G401 (cell line): ENCODE results near the gene SPTBN5. TPM values are rescaled to one million over a fixed set of nuclear protein-coding genes. Genes with fewer than 3 reads are reported as not detected.

Source experiments
- DNase-seq: peaks from one replicate; pipeline ENCODE4 v3.0.0-alpha.2; 2015; ENCODE audit warnings: low spot score
- in situ Hi-C: cut with HindIII; loops from 2 replicates; pipeline ENCODE4 v1.10.0; 2016; ENCODE audit warnings: low sequenced_read_pairs, mixed read lengths
- total RNA-seq: library from RNA; depleted of rRNA; stranded (reverse); fragments of >200 nt; shearing (Covaris generic); gene quantifications from 2 replicates; pipeline ENCODE4 v1.2.3, GENCODE V29; 2014; rRNA removed

SPTBN5 gene
- total RNA-seq: 0.37 and 3.5 TPM in 2 replicates

GRCh38 chr15:41893422-41894250, at the start of gene SPTBN5:
Gene SPTBN5, minus strand, starts transcription at chr15:41894053. Its CDS starts 556 bp downstream, at chr15:41893497.
- DNase-seq: no peak
- in situ Hi-C loops: no loop called here

- in situ Hi-C loops: no loop called here
- DNase-seq: no peak
Measured at GRCh38 chr15:41942886-41943285, 49.0 kb upstream of the SPTBN5 start.

- DNase-seq: no peak
- in situ Hi-C loops: no loop called here
Measured at GRCh38 chr15:41941644-41942415, 48.0 kb upstream of the SPTBN5 start.

- DNase-seq: no peak
- in situ Hi-C loops: no loop called here
Measured at GRCh38 chr15:41940441-41940857, 46.6 kb upstream of the SPTBN5 start.

GRCh38 chr15:41939986-41940385, 46.1 kb upstream of the SPTBN5 start:
- in situ Hi-C loops: no loop called here

GRCh38 chr15:41937568-41937923, 43.7 kb upstream of the SPTBN5 start:
- no peak for DNase-seq
- in situ Hi-C loops: no loop called here

More at GRCh38 chr15:41939986-41940385, 46.1 kb upstream of the SPTBN5 start:
- DNase-seq: no peak

GRCh38 chr15:41936649-41937567, 43.1 kb upstream of the SPTBN5 start:
- in situ Hi-C loops: no loop called here
- no peak for DNase-seq

GRCh38 chr15:41936155-41936554, 42.3 kb upstream of the SPTBN5 start:
- DNase-seq: no peak
- in situ Hi-C loops: no loop called here

- DNase-seq: no peak
Measured at GRCh38 chr15:41935566-41936020, 41.7 kb upstream of the SPTBN5 start.

GRCh38 chr15:41934843-41935242, 41.0 kb upstream of the SPTBN5 start:
- DNase-seq: no peak
- in situ Hi-C loops: no loop called here

More at GRCh38 chr15:41935566-41936020, 41.7 kb upstream of the SPTBN5 start:
- in situ Hi-C loops: no loop called here

- in situ Hi-C loops: no loop called here
- DNase-seq: no peak
Measured at GRCh38 chr15:41933771-41934170, 39.9 kb upstream of the SPTBN5 start.

GRCh38 chr15:41933326-41933725, 39.5 kb upstream of the SPTBN5 start:
- no peak for DNase-seq
- in situ Hi-C loops: no loop called here

- DNase-seq: no peak
- in situ Hi-C loops: no loop called here
Measured at GRCh38 chr15:41932511-41933289, 38.8 kb upstream of the SPTBN5 start.

GRCh38 chr15:41932101-41932500, 38.2 kb upstream of the SPTBN5 start:
- no peak for DNase-seq

GRCh38 chr15:41930867-41931222, 37.0 kb upstream of the SPTBN5 start:
- in situ Hi-C loops: no loop called here
- DNase-seq: no peak

More at GRCh38 chr15:41932101-41932500, 38.2 kb upstream of the SPTBN5 start:
- in situ Hi-C loops: no loop called here

GRCh38 chr15:41930221-41930866, 36.5 kb upstream of the SPTBN5 start:
- in situ Hi-C loops: no loop called here
- DNase-seq: no peak

- in situ Hi-C loops: no loop called here
- DNase-seq: peak; percentile 65
Measured at GRCh38 chr15:41928637-41929620, 35.1 kb upstream of the SPTBN5 start.
